ENCODE measurements around the gene WNK2. TPM values are rescaled to one million over a fixed set of nuclear protein-coding genes. Genes with fewer than 3 reads are reported as not detected.

The WNK2 gene
- total and polyA plus RNA-seq, 7 donors = 8.1 to 58.8 (median 35.5) TPM

- ATAC-seq (no peak), DNase-seq (peak in 1 of 2 donors; percentile 43)
- no peak for TF ChIP-seq CTCF (IDR thresholded peaks at IDR 0.05)
- Histone ChIP-seq H3K27ac (no peak overlapping the region), H3K27me3 (ENCODE audit: insufficient read depth in 3 of 3, low read length in 2 of 3) (no peaks in the 10 kb centered on the region), H3K4me3 (no peak overlapping the region), H3K4me1 (peaks cover 9% of the 10 kb centered on the region), H3K36me3 (ENCODE audit: insufficient read depth in 1 of 2, low read depth in 1 of 2) (peaks cover 0 to 24% of the 10 kb centered on the region in 2 donors), H3K9me3 (no peaks in the 10 kb centered on the region)
- WGBS, 3 donors = 90 to 95% (median 92%) methylated on average over 10 of the region's 10 CpGs
- intact Hi-C loops (cut with DNase I) = no loop called here
Measured at GRCh38 chr9:93267091-93267541, 83.2 kb downstream of the WNK2 start.

GRCh38 chr9:93267681-93268505 lies 84.0 kb downstream of the WNK2 start:
- intact Hi-C loops (cut with DNase I) = no loop called here
- no peak for TF ChIP-seq CTCF (IDR thresholded peaks at IDR 0.05)
- DNase-seq = peak in 1 of 2 donors; percentile 45
- Histone ChIP-seq H3K27ac (no peak overlapping the region), H3K27me3 (ENCODE audit: insufficient read depth in 3 of 3, low read length in 2 of 3) (no peaks in the 10 kb centered on the region), H3K4me1 (peaks cover under 1% of the 10 kb centered on the region), H3K9me3 (no peaks in the 10 kb centered on the region), H3K36me3 (ENCODE audit: insufficient read depth in 1 of 2, low read depth in 1 of 2) (peaks cover 0 to 24% of the 10 kb centered on the region in 2 donors), H3K4me3 (no peak overlapping the region)
- no peak for ATAC-seq
- WGBS, 3 donors = 91 to 92% (median 91%) methylated on average over 28 of the region's 28 CpGs

- no peak for TF ChIP-seq CTCF (IDR thresholded peaks at IDR 0.05)
- intact Hi-C loops (cut with DNase I) = no loop called here
- Histone ChIP-seq H3K4me3 (no peak overlapping the region), H3K36me3 (ENCODE audit: insufficient read depth in 1 of 2, low read depth in 1 of 2) (peaks cover 0 to 24% of the 10 kb centered on the region in 2 donors), H3K9me3 (no peaks in the 10 kb centered on the region), H3K27me3 (ENCODE audit: insufficient read depth in 3 of 3, low read length in 2 of 3) (no peaks in the 10 kb centered on the region), H3K4me1 (no peaks in the 10 kb centered on the region), H3K27ac (no peak overlapping the region)
- ATAC-seq (no peak), DNase-seq (peak in 1 of 2 donors; percentile 37)
- 81 to 86% (median 84%) methylated on average over 17 of the region's 17 CpGs for WGBS, 3 donors
Measured at GRCh38 chr9:93268551-93269314, 84.8 kb downstream of the WNK2 start.

GRCh38 chr9:93270976-93271375 lies 87.0 kb downstream of the WNK2 start:
- 91 to 94% (median 94%) methylated on average over 3 of the region's 3 CpGs for WGBS, 3 donors
- no peak for ATAC-seq
- no peak overlapping the region for H3K27ac ChIP-seq

More at GRCh38 chr9:93270976-93271375, 87.0 kb downstream of the WNK2 start:
- intact Hi-C loops (cut with DNase I) = no loop called here
- DNase-seq = no peak
- no peak overlapping the region for H3K4me3 ChIP-seq
- H3K9me3 ChIP-seq = no peaks in the 10 kb centered on the region
- no peaks in the 10 kb centered on the region for H3K27me3 ChIP-seq (ENCODE audit: insufficient read depth in 3 of 3, low read length in 2 of 3)
- TF ChIP-seq CTCF (IDR thresholded peaks at IDR 0.05) = no peak
- H3K36me3 ChIP-seq (ENCODE audit: insufficient read depth in 1 of 2, low read depth in 1 of 2) = peaks cover 0 to 20% of the 10 kb centered on the region in 2 donors
- H3K4me1 ChIP-seq = no peaks in the 10 kb centered on the region

Data from psoas muscle (tissue), 8 donors.